MM.1S (cell line): ENCODE results near the gene ZNF710.

ENCODE experiments used
- DNase-seq: peaks from one replicate; pipeline ENCODE4 v3.0.0-alpha.2; 2015
- H2AFZ ChIP-seq: fragments of 300-600 bp; sonication (generic); 2 replicates; pipeline ENCODE4 v1.6.0; 2016; ENCODE audit warnings: antibody characterized with exemption, low read length
- H3F3A ChIP-seq: fragments of 300-600 bp; sonication (generic); 2 replicates; pipeline ENCODE4 v1.6.1; 2016; ENCODE audit warnings: mild to moderate bottlenecking, antibody characterized with exemption, low read length, moderate library complexity, mixed read lengths; ENCODE audit not compliant: insufficient read depth
- H3K27ac ChIP-seq: fragments of 300-600 bp; sonication (generic); 2 replicates; pipeline ENCODE4 v1.5.1; 2016; ENCODE audit warnings: mild to moderate bottlenecking, low read length
- H3K27me3 ChIP-seq: fragments of 300-600 bp; sonication (generic); replicated peaks from 2 replicates; pipeline ENCODE4 v1.6.0; 2016; ENCODE audit warnings: low read length; ENCODE audit not compliant: insufficient read depth
- H3K36me3 ChIP-seq: fragments of 300-600 bp; sonication (generic); replicated peaks from 2 replicates; pipeline ENCODE4 v1.6.1; 2016; ENCODE audit warnings: mild to moderate bottlenecking, low read length, mixed read lengths; ENCODE audit not compliant: insufficient read depth
- H3K4me1 ChIP-seq: fragments of 300-600 bp; sonication (generic); 2 replicates; pipeline ENCODE4 v1.6.1; 2016; ENCODE audit warnings: low read length, mixed read lengths
- H3K4me2 ChIP-seq: fragments of 300-600 bp; sonication (generic); 2 replicates; pipeline ENCODE4 v1.6.0; 2016; ENCODE audit warnings: low read depth, low read length
- H3K4me3 ChIP-seq: fragments of 300-600 bp; sonication (generic); 2 replicates; pipeline ENCODE4 v1.5.1; 2016; ENCODE audit warnings: low read length, mixed read lengths
- H3K79me2 ChIP-seq: fragments of 300-600 bp; sonication (generic); 2 replicates; pipeline ENCODE4 v1.6.1; 2016; ENCODE audit warnings: mixed run types, low read length, mixed read lengths
- H3K9ac ChIP-seq: fragments of 300-600 bp; sonication (generic); 2 replicates; pipeline ENCODE4 v1.6.1; 2016; ENCODE audit warnings: low read length, mixed read lengths
- H3K9me2 ChIP-seq: fragments of 300-600 bp; sonication (generic); replicated peaks from 2 replicates; pipeline ENCODE4 v1.6.1; 2016; ENCODE audit warnings: mild to moderate bottlenecking, low read length, mixed read lengths; ENCODE audit not compliant: insufficient read depth
- H3K9me3 ChIP-seq: fragments of 300-600 bp; sonication (generic); replicated peaks from 2 replicates; pipeline ENCODE4 v1.6.1; 2016; ENCODE audit warnings: mild to moderate bottlenecking, low read length, mixed read lengths; ENCODE audit not compliant: insufficient read depth
- H4K20me1 ChIP-seq: fragments of 300-600 bp; sonication (generic); 2 replicates; pipeline ENCODE4 v1.6.1; 2016; ENCODE audit warnings: mild to moderate bottlenecking, low read length, moderate library complexity, mixed read lengths; ENCODE audit not compliant: insufficient read depth
- CTCF ChIP-seq: fragments of 300-600 bp; sonication (generic); IDR thresholded peaks from 2 replicates; pipeline ENCODE4 v1.5.1; 2016; ENCODE audit warnings: antibody characterized with exemption, low read length, mixed read lengths
- EZH2 ChIP-seq: fragments of 300-600 bp; sonication (generic); optimal IDR thresholded peaks from 2 replicates; pipeline ENCODE3; 2017; ENCODE audit warnings: low read depth, mild to moderate bottlenecking, antibody characterized with exemption, low read length, mixed read lengths
- EZH2phosphoT487 ChIP-seq: fragments of 300-600 bp; sonication (generic); IDR thresholded peaks from 2 replicates; pipeline ENCODE4 v1.6.1; 2018; ENCODE audit warnings: antibody characterized with exemption, low read length

Gene ZNF710

GRCh38 chr15:90095521-90095959 is 94.4 kb downstream of the ZNF710 start:
- H2AFZ ChIP-seq = no peak overlapping the region
- H3K4me2 ChIP-seq = peak overlapping the region; percentile 55
- peak overlapping the region; percentile 97 for H3K27ac ChIP-seq
- H3K27me3 ChIP-seq = no peaks in the 10 kb centered on the region
- H3K4me3 ChIP-seq = no peak overlapping the region; the same call in 1 of the 2 replicates
- peaks cover 62% of the 10 kb centered on the region for H3K4me1 ChIP-seq
- H3K9ac ChIP-seq = peak overlapping the region; percentile 99
- no peaks in the 10 kb centered on the region for H3K9me3 ChIP-seq
- no peaks in the 10 kb centered on the region for H3K36me3 ChIP-seq
- H4K20me1 ChIP-seq = no peaks in the 10 kb centered on the region
- no peak for TF ChIP-seq CTCF
- TF ChIP-seq EZH2 = no peak
- TF ChIP-seq EZH2phosphoT487 = no peak
- peak; percentile 96 for DNase-seq
- peaks cover 56% of the 10 kb centered on the region for H3K79me2 ChIP-seq
- no peaks in the 10 kb centered on the region for H3K9me2 ChIP-seq
- peaks cover 57% of the 10 kb centered on the region for H3F3A ChIP-seq

- H3K36me3 ChIP-seq = no peaks in the 10 kb centered on the region
- no peak overlapping the region for H2AFZ ChIP-seq
- peak overlapping the region; percentile 29; the same call in 1 of the 2 replicates for H3K4me3 ChIP-seq
- TF ChIP-seq EZH2phosphoT487 (no peak), CTCF (no peak), EZH2 (no peak)
- H3K27ac ChIP-seq = peak overlapping the region; percentile 97
- peak; percentile 96 for DNase-seq
- no peaks in the 10 kb centered on the region for H3K9me3 ChIP-seq
- H4K20me1 ChIP-seq = no peaks in the 10 kb centered on the region
- H3K79me2 ChIP-seq = peaks cover 56% of the 10 kb centered on the region
- peaks cover 73% of the 10 kb centered on the region for H3F3A ChIP-seq
- H3K9ac ChIP-seq = peak overlapping the region; percentile 99
- peaks cover 70% of the 10 kb centered on the region for H3K4me1 ChIP-seq
- H3K9me2 ChIP-seq = no peaks in the 10 kb centered on the region
- H3K4me2 ChIP-seq = peak overlapping the region; percentile 100
- no peaks in the 10 kb centered on the region for H3K27me3 ChIP-seq
These were observed 96.4 kb downstream of the ZNF710 start for GRCh38 chr15:90097475-90097874.

GRCh38 chr15:90099072-90099867 is 98.1 kb downstream of the ZNF710 start:
- Histone ChIP-seq H3K27me3 (no peaks in the 10 kb centered on the region), H2AFZ (no peak overlapping the region), H3K36me3 (no peaks in the 10 kb centered on the region), H3K27ac (peak overlapping the region; percentile 97), H3F3A (peaks cover 76% of the 10 kb centered on the region), H3K9ac (peak overlapping the region; percentile 99), H3K4me1 (peaks cover 69% of the 10 kb centered on the region), H3K9me3 (no peaks in the 10 kb centered on the region), H4K20me1 (no peaks in the 10 kb centered on the region), H3K79me2 (peaks cover 48% of the 10 kb centered on the region), H3K9me2 (no peaks in the 10 kb centered on the region), H3K4me2 (peak overlapping the region; percentile 100), H3K4me3 (peak overlapping the region; percentile 87)
- DNase-seq = peak; percentile 91
- TF ChIP-seq CTCF (no peak; the same call in 1 of the 2 replicates), EZH2phosphoT487 (no peak), EZH2 (no peak)
